HepG2 (cell line): ENCODE data around the gene SQSTM1. TPM values are rescaled to one million over a fixed set of nuclear protein-coding genes. Genes with fewer than 3 reads are reported as not detected.

Experiments used
- CCDC6 ChIP-seq: sonication (generic); formaldehyde crosslinking; IDR thresholded peaks from 2 replicates; pipeline ENCODE4 v1.8.1; 2022; ENCODE audit warnings: mild to moderate bottlenecking, missing genetic modification reagents, moderate library complexity
- FOXJ3 ChIP-seq: sonication (generic); formaldehyde crosslinking; IDR thresholded peaks from 2 replicates; pipeline ENCODE4 v1.4.0; 2020; ENCODE audit warnings: missing genetic modification reagents, mild to moderate bottlenecking, borderline replicate concordance
- IKZF1 ChIP-seq: fragments of 450-650 bp; IDR thresholded peaks from 2 replicates; pipeline ENCODE4 v1.7.1; 2016
- KLF13 ChIP-seq: sonication (generic); formaldehyde crosslinking; IDR thresholded peaks from 2 replicates; pipeline ENCODE4 v1.4.0; 2020; ENCODE audit warnings: mild to moderate bottlenecking, missing genetic modification reagents
- NFKB2 ChIP-seq: sonication (generic); formaldehyde crosslinking; IDR thresholded peaks from 2 replicates; pipeline ENCODE4 v1.4.0; 2020; ENCODE audit warnings: missing genetic modification reagents, borderline replicate concordance
- RBM39 ChIP-seq: fragments of 200-400 bp; formaldehyde crosslinking; IDR thresholded peaks from one replicate; pipeline ENCODE4 v1.6.1; 2018; ENCODE audit warnings: antibody characterized with exemption, mild to moderate bottlenecking, low read depth, low read length; ENCODE audit not compliant: poor library complexity, severe bottlenecking
- SMAD9 ChIP-seq: sonication (generic); formaldehyde crosslinking; IDR thresholded peaks from 2 replicates; pipeline ENCODE4 v1.5.1; 2020; ENCODE audit warnings: mild to moderate bottlenecking, missing genetic modification reagents
- ZMYM4 ChIP-seq: sonication (generic); formaldehyde crosslinking; IDR thresholded peaks from 2 replicates; pipeline ENCODE4 v1.8.1; 2023; ENCODE audit warnings: mild to moderate bottlenecking, missing genetic modification reagents
- ZNF17 ChIP-seq: sonication (generic); formaldehyde crosslinking; IDR thresholded peaks from 2 replicates; pipeline ENCODE4 v1.5.0; 2020; ENCODE audit warnings: mild to moderate bottlenecking, missing genetic modification reagents
- ZNF282 ChIP-seq: fragments of 450-650 bp; IDR thresholded peaks from 2 replicates; pipeline ENCODE4 v1.6.1; 2018; ENCODE audit not compliant: partially characterized antibody
- ZNF891 ChIP-seq: sonication (generic); formaldehyde crosslinking; IDR thresholded peaks from 2 replicates; pipeline ENCODE4 v1.5.0; 2020; ENCODE audit warnings: mild to moderate bottlenecking, missing genetic modification reagents
- polyA plus RNA-seq, 8 experiments: library from polyadenylated mRNA; depleted of rRNA in 3 of 8; stranded (reverse) in 7 of 8; unstranded in 1 of 8; fragments of >200 nt; fragmentation: Illumina TruSeq in 4 of 8; extraction: Trizol in 4 of 8; gene quantifications; 2 replicates each; pipeline versions ENCODE4 v1.2.1 to v1.2.3, GENCODE V29; 2011 to 2016; ENCODE audit warnings: low read depth in 4 of 8, missing spikeins in 1 of 8, mixed read lengths in 1 of 8; ENCODE audit not compliant: insufficient read depth in 1 of 8
- total RNA-seq, 5 experiments: library from RNA; depleted of rRNA; stranded (reverse); fragments of >200 nt; fragmentation: Illumina TruSeq; extraction: Trizol; gene quantifications; 2 replicates each; pipeline ENCODE4 v1.2.3, GENCODE V29; 2016; ENCODE audit warnings: low read depth in 1 of 5
- TF ChIP-seq, protein P1 (sequence below): sonication (generic); formaldehyde crosslinking; IDR thresholded peaks from 2 replicates; pipeline ENCODE4 v1.8.1; 2022; ENCODE audit warnings: low read depth, mild to moderate bottlenecking, missing genetic modification reagents
- TF ChIP-seq, protein P2 (sequence below): sonication (generic); formaldehyde crosslinking; IDR thresholded peaks from 2 replicates; pipeline ENCODE4 v1.4.0; 2020; ENCODE audit warnings: missing genetic modification reagents
- TF ChIP-seq, protein P3 (sequence below): sonication (generic); formaldehyde crosslinking; IDR thresholded peaks from 2 replicates; pipeline ENCODE4 v1.9.0; 2022; ENCODE audit warnings: missing genetic modification reagents, mild to moderate bottlenecking, borderline replicate concordance
- TF ChIP-seq, protein P4 (sequence below): sonication (generic); formaldehyde crosslinking; IDR thresholded peaks from 2 replicates; pipeline ENCODE4 v1.4.0; 2020; ENCODE audit warnings: mild to moderate bottlenecking, missing genetic modification reagents, borderline replicate concordance

SQSTM1 gene
- total and polyA plus RNA-seq, 2 of the 13 experiments (the other 11 are each of a cell fraction or from before 2014, with no cell fraction given), result 90.9 to 160 TPM

DNA sequence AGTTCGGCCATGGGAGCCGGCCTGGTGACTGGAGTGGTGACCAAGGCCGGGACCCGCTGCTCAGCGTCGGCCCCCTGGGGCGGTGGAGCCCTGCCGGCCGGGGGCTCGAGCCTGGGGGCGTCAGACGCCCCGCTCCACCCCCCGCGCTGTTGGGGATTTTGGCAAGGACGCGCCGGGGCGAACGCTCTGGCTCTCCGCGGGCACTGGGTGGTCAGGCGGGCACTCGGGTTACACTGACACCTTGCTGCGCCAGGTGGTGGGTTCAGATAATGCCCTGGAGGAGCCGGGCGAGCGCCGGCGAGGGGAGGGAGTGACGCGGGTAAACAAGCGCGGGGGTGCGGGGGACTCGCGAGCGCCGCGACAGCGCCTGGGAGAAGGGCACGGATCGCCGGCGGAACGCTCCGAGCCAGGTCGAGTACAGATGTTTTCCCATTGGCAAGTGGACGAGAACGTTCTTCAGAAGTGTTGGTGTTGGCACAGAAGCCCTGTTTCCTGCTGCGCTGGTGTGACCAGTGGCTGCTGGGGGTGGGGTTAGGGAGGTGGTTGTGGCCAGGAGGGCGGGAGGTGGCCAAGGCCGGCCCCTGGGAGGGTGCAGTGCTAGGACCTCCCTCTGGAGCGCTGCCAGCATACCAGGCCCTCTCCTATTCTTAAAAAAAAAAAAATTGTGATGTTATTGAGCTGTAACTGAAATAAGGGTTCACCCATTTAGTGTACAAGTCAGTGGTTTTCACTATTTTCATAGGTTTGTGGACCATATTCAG is 773 bp downstream of the SQSTM1 start (continued):
- TF ChIP-seq, protein P1, sequence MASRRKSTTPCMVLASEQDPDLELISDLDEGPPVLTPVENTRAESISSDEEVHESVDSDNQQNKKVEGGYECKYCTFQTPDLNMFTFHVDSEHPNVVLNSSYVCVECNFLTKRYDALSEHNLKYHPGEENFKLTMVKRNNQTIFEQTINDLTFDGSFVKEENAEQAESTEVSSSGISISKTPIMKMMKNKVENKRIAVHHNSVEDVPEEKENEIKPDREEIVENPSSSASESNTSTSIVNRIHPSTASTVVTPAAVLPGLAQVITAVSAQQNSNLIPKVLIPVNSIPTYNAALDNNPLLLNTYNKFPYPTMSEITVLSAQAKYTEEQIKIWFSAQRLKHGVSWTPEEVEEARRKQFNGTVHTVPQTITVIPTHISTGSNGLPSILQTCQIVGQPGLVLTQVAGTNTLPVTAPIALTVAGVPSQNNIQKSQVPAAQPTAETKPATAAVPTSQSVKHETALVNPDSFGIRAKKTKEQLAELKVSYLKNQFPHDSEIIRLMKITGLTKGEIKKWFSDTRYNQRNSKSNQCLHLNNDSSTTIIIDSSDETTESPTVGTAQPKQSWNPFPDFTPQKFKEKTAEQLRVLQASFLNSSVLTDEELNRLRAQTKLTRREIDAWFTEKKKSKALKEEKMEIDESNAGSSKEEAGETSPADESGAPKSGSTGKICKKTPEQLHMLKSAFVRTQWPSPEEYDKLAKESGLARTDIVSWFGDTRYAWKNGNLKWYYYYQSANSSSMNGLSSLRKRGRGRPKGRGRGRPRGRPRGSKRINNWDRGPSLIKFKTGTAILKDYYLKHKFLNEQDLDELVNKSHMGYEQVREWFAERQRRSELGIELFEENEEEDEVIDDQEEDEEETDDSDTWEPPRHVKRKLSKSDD (CRISPR knock-in tag), result no peak
- peak; percentile 32; the same call in 1 of the 2 replicates for TF ChIP-seq ZMYM4
- TF ChIP-seq CCDC6 (CRISPR knock-in tag), result no peak
- TF ChIP-seq ZNF282, result no peak
- no peak for TF ChIP-seq IKZF1
- TF ChIP-seq, protein P2, sequence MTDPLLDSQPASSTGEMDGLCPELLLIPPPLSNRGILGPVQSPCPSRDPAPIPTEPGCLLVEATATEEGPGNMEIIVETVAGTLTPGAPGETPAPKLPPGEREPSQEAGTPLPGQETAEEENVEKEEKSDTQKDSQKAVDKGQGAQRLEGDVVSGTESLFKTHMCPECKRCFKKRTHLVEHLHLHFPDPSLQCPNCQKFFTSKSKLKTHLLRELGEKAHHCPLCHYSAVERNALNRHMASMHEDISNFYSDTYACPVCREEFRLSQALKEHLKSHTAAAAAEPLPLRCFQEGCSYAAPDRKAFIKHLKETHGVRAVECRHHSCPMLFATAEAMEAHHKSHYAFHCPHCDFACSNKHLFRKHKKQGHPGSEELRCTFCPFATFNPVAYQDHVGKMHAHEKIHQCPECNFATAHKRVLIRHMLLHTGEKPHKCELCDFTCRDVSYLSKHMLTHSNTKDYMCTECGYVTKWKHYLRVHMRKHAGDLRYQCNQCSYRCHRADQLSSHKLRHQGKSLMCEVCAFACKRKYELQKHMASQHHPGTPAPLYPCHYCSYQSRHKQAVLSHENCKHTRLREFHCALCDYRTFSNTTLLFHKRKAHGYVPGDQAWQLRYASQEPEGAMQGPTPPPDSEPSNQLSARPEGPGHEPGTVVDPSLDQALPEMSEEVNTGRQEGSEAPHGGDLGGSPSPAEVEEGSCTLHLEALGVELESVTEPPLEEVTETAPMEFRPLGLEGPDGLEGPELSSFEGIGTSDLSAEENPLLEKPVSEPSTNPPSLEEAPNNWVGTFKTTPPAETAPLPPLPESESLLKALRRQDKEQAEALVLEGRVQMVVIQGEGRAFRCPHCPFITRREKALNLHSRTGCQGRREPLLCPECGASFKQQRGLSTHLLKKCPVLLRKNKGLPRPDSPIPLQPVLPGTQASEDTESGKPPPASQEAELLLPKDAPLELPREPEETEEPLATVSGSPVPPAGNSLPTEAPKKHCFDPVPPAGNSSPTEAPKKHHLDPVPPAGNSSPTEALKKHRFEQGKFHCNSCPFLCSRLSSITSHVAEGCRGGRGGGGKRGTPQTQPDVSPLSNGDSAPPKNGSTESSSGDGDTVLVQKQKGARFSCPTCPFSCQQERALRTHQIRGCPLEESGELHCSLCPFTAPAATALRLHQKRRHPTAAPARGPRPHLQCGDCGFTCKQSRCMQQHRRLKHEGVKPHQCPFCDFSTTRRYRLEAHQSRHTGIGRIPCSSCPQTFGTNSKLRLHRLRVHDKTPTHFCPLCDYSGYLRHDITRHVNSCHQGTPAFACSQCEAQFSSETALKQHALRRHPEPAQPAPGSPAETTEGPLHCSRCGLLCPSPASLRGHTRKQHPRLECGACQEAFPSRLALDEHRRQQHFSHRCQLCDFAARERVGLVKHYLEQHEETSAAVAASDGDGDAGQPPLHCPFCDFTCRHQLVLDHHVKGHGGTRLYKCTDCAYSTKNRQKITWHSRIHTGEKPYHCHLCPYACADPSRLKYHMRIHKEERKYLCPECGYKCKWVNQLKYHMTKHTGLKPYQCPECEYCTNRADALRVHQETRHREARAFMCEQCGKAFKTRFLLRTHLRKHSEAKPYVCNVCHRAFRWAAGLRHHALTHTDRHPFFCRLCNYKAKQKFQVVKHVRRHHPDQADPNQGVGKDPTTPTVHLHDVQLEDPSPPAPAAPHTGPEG (CRISPR knock-in tag), result 0 out of 2 replicates have a peak, but pooled peaks have one; percentile 12
- TF ChIP-seq SMAD9, result no peak
- TF ChIP-seq RBM39, result no peak
- TF ChIP-seq, protein P3, sequence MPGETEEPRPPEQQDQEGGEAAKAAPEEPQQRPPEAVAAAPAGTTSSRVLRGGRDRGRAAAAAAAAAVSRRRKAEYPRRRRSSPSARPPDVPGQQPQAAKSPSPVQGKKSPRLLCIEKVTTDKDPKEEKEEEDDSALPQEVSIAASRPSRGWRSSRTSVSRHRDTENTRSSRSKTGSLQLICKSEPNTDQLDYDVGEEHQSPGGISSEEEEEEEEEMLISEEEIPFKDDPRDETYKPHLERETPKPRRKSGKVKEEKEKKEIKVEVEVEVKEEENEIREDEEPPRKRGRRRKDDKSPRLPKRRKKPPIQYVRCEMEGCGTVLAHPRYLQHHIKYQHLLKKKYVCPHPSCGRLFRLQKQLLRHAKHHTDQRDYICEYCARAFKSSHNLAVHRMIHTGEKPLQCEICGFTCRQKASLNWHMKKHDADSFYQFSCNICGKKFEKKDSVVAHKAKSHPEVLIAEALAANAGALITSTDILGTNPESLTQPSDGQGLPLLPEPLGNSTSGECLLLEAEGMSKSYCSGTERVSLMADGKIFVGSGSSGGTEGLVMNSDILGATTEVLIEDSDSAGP, result no peak
- TF ChIP-seq FOXJ3, result peak; percentile 48; the same call in 1 of the 2 replicates
- no peak for TF ChIP-seq KLF13 (CRISPR knock-in tag)
- TF ChIP-seq NFKB2 (CRISPR knock-in tag), result no peak; the same call in 1 of the 2 replicates
- TF ChIP-seq ZNF17, result no peak
- TF ChIP-seq, protein P4, sequence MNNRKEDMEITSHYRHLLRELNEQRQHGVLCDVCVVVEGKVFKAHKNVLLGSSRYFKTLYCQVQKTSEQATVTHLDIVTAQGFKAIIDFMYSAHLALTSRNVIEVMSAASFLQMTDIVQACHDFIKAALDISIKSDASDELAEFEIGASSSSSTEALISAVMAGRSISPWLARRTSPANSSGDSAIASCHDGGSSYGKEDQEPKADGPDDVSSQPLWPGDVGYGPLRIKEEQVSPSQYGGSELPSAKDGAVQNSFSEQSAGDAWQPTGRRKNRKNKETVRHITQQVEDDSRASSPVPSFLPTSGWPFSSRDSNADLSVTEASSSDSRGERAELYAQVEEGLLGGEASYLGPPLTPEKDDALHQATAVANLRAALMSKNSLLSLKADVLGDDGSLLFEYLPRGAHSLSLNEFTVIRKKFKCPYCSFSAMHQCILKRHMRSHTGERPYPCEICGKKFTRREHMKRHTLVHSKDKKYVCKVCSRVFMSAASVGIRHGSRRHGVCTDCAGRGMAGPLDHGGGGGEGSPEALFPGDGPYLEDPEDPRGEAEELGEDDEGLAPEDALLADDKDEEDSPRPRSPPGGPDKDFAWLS, result no peak
- TF ChIP-seq ZNF891, result 0 out of 2 replicates have a peak, but pooled peaks have one; percentile 12
